ENCODE measurements around the gene NMRK1.

DNA sequence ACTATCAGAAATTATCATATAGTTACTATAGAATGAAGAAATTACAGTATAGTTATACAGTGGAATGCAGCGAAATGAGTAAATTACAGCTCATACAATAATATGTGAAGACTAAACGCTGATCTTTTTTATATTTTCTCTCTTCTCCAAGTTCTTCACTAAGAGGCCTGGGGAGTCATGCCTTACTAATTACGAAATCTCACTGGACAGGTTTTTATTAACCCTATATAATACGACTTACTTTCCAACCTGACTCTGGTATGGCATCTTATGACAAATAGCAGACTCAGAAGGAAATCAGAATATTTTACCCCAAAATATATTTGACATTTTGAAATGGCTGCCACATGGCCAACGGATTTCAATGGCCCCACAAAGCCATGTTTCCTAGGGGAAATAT, 68.9 kb downstream of the NMRK1 start:
- TF ChIP-seq YY1 (IDR thresholded peaks at IDR 0.05; ENCODE audit: insufficient read depth, insufficient read length) (no peak), ZNF274 (IDR thresholded peaks at IDR 0.05; ENCODE audit: low read depth, low read length) (no peak)

Data from NT2/D1 (cell line).